ENCODE measurements around the gene ATP12A.

The ATP12A gene

DNA sequence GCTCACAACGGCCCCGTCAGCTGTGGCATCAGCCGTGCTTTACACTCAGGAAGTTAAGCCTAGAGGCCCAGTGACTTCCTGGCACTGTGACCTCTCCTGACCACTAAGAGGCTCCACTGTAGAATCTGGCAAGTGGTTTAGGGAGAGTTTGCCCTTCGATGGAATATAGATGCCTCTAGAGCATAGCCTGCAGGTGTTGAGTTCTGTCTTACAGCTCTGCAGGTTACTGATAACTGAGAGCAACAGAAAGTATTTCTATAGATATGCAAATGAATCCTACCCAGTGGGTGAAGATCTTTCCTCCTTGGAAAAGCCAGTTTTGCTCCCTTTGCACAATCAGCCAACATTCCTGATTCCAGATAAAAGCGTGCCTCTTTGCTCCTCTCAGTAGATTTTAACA lies 35.8 kb downstream of the ATP12A start:
- Histone ChIP-seq H3K4me2 (ENCODE audit: low read length) (no peak overlapping the region), H3K27me3 (ENCODE audit: control insufficient read depth, insufficient read depth, low read length) (no peaks in the 10 kb centered on the region), H3K4me3 (ENCODE audit: low read depth, low read length) (no peak overlapping the region), H3K9me3 (ENCODE audit: control insufficient read depth, low read length) (no peaks in the 10 kb centered on the region), H3K36me3 (ENCODE audit: control insufficient read depth, insufficient read depth, low read length) (no peaks in the 10 kb centered on the region), H3K27ac (no peak overlapping the region), H2AFZ (no peak overlapping the region), H3K9ac (no peak overlapping the region), H3K79me2 (no peaks in the 10 kb centered on the region), H3K4me1 (no peaks in the 10 kb centered on the region)
- TF ChIP-seq, protein P1, sequence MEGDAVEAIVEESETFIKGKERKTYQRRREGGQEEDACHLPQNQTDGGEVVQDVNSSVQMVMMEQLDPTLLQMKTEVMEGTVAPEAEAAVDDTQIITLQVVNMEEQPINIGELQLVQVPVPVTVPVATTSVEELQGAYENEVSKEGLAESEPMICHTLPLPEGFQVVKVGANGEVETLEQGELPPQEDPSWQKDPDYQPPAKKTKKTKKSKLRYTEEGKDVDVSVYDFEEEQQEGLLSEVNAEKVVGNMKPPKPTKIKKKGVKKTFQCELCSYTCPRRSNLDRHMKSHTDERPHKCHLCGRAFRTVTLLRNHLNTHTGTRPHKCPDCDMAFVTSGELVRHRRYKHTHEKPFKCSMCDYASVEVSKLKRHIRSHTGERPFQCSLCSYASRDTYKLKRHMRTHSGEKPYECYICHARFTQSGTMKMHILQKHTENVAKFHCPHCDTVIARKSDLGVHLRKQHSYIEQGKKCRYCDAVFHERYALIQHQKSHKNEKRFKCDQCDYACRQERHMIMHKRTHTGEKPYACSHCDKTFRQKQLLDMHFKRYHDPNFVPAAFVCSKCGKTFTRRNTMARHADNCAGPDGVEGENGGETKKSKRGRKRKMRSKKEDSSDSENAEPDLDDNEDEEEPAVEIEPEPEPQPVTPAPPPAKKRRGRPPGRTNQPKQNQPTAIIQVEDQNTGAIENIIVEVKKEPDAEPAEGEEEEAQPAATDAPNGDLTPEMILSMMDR (IDR thresholded peaks at IDR 0.05) = no peak

GRCh38 chr13:24716446-24716845 lies 36.2 kb downstream of the ATP12A start:
- TF ChIP-seq, protein P1 (IDR thresholded peaks at IDR 0.05) = no peak
- no peak overlapping the region for H2AFZ ChIP-seq
- H3K27ac ChIP-seq = no peak overlapping the region
- H3K9ac ChIP-seq = no peak overlapping the region
- no peaks in the 10 kb centered on the region for H3K27me3 ChIP-seq (ENCODE audit: control insufficient read depth, insufficient read depth, low read length)
- no peaks in the 10 kb centered on the region for H3K9me3 ChIP-seq (ENCODE audit: control insufficient read depth, low read length)
- H3K36me3 ChIP-seq (ENCODE audit: control insufficient read depth, insufficient read depth, low read length) = no peaks in the 10 kb centered on the region
- H3K4me2 ChIP-seq (ENCODE audit: low read length) = no peak overlapping the region
- no peak overlapping the region for H3K4me3 ChIP-seq (ENCODE audit: low read depth, low read length)
- H3K79me2 ChIP-seq = no peaks in the 10 kb centered on the region
- no peaks in the 10 kb centered on the region for H3K4me1 ChIP-seq

DNA sequence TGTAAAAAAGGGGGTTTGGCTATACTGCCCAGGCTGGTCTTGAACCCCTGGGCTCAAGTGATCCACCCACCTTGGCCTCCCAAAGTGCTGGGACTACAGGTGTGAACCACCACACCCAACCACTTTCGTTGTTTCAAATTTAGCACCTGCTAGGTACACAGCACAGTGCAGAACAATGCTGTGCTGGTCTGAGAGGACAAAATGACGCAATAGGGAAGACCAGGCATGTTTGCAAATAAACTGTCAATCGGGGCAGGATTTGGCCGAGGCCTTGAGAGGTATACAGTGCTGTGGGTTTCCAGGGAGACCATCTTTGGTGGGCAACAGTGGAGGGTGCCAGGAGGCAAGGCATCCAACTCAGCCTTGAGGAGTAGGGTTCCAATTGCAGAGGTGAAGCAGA lies 37.0 kb downstream of the ATP12A start:
- H3K4me1 ChIP-seq = no peaks in the 10 kb centered on the region
- H3K4me3 ChIP-seq (ENCODE audit: low read depth, low read length) = no peak overlapping the region
- H3K4me2 ChIP-seq (ENCODE audit: low read length) = no peak overlapping the region
- no peaks in the 10 kb centered on the region for H3K9me3 ChIP-seq (ENCODE audit: control insufficient read depth, low read length)
- TF ChIP-seq, protein P1 (IDR thresholded peaks at IDR 0.05) = no peak
- H3K27me3 ChIP-seq (ENCODE audit: control insufficient read depth, insufficient read depth, low read length) = no peaks in the 10 kb centered on the region
- no peak overlapping the region for H2AFZ ChIP-seq
- no peak overlapping the region for H3K9ac ChIP-seq
- H3K79me2 ChIP-seq = no peaks in the 10 kb centered on the region
- no peak overlapping the region for H3K27ac ChIP-seq
- no peaks in the 10 kb centered on the region for H3K36me3 ChIP-seq (ENCODE audit: control insufficient read depth, insufficient read depth, low read length)

- Histone ChIP-seq H3K27me3 (ENCODE audit: control insufficient read depth, insufficient read depth, low read length) (no peaks in the 10 kb centered on the region), H3K4me3 (ENCODE audit: low read depth, low read length) (no peak overlapping the region), H3K9ac (no peak overlapping the region), H3K4me2 (ENCODE audit: low read length) (no peak overlapping the region), H3K79me2 (no peaks in the 10 kb centered on the region), H2AFZ (no peak overlapping the region), H3K9me3 (ENCODE audit: control insufficient read depth, low read length) (no peaks in the 10 kb centered on the region), H3K36me3 (ENCODE audit: control insufficient read depth, insufficient read depth, low read length) (no peaks in the 10 kb centered on the region), H3K4me1 (no peaks in the 10 kb centered on the region), H3K27ac (no peak overlapping the region)
- TF ChIP-seq, protein P1 (IDR thresholded peaks at IDR 0.05) = no peak
Measured at GRCh38 chr13:24718192-24718965, 38.2 kb downstream of the ATP12A start.

DNA sequence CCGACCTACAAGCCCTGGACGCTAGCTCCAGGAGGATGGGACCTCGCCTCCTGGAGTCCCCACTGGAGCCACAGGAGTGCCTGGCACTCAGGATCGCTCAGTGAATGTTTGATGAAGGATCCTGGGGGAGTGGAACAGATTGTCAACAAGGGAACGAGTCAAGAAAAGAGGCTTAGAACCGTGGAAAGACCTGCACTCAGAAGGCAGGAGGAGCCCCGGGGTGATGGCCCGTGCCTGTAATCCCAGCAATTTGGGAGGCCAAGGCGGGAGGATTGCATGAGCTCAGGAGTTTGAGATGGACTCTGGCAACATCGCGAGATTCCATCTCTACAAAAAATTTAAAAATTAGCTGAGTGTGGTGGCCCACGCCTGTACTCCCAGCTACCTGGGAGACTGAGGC lies 38.9 kb downstream of the ATP12A start:
- H3K36me3 ChIP-seq (ENCODE audit: control insufficient read depth, insufficient read depth, low read length) = no peaks in the 10 kb centered on the region
- H3K79me2 ChIP-seq = no peaks in the 10 kb centered on the region
- H3K27ac ChIP-seq = no peak overlapping the region
- H3K9me3 ChIP-seq (ENCODE audit: control insufficient read depth, low read length) = no peaks in the 10 kb centered on the region
- TF ChIP-seq, protein P1 (IDR thresholded peaks at IDR 0.05) = no peak
- H3K9ac ChIP-seq = no peak overlapping the region
- no peak overlapping the region for H3K4me3 ChIP-seq (ENCODE audit: low read depth, low read length)
- no peak overlapping the region for H2AFZ ChIP-seq
- no peaks in the 10 kb centered on the region for H3K27me3 ChIP-seq (ENCODE audit: control insufficient read depth, insufficient read depth, low read length)
- H3K4me2 ChIP-seq (ENCODE audit: low read length) = no peak overlapping the region
- no peaks in the 10 kb centered on the region for H3K4me1 ChIP-seq
